ENCODE measurements around the gene TSPYL6.

Gene TSPYL6

GRCh38 chr2:54289917-54290316 lies 33.9 kb upstream of the TSPYL6 start:
- intact Hi-C loops (cut with DNase I; ENCODE audit: low total_unique reads), result no loop called here
- Histone ChIP-seq H3K9me3 (no peaks in the 10 kb centered on the region), H3K27ac (peak overlapping the region in 1 of 2 donors; percentile 15), H3K27me3 (no peaks in the 10 kb centered on the region), H3K36me3 (no peaks in the 10 kb centered on the region), H3K4me3 (peak overlapping the region in 1 of 2 donors; percentile 13), H3K4me1 (no peaks in the 10 kb centered on the region)
- TF ChIP-seq CTCF (IDR thresholded peaks at IDR 0.05), result no peak
- no peak for DNase-seq

GRCh38 chr2:54287532-54287931 lies 31.5 kb upstream of the TSPYL6 start:
- Histone ChIP-seq H3K4me3 (no peak overlapping the region), H3K9me3 (no peaks in the 10 kb centered on the region), H3K27ac (no peak overlapping the region), H3K4me1 (peaks cover 0 to under 1% (median 0%) of the 10 kb centered on the region in 4 donors), H3K36me3 (no peaks in the 10 kb centered on the region), H3K27me3 (no peaks in the 10 kb centered on the region)
- intact Hi-C loops (cut with DNase I; ENCODE audit: low total_unique reads), result no loop called here
- peak in 1 of 2 donors; percentile 44 for DNase-seq
- no peak for TF ChIP-seq CTCF (IDR thresholded peaks at IDR 0.05)

- H3K36me3 ChIP-seq, result no peaks in the 10 kb centered on the region
- no peak overlapping the region for H3K27ac ChIP-seq
- H3K4me1 ChIP-seq, result peaks cover 0 to 5% (median 0%) of the 10 kb centered on the region in 4 donors
- H3K27me3 ChIP-seq, result no peaks in the 10 kb centered on the region
- no peak overlapping the region for H3K4me3 ChIP-seq
- intact Hi-C loops (cut with DNase I; ENCODE audit: low total_unique reads), result no loop called here
- DNase-seq, result no peak
- TF ChIP-seq CTCF (IDR thresholded peaks at IDR 0.05), result no peak
- H3K9me3 ChIP-seq, result no peaks in the 10 kb centered on the region
These were observed 29.4 kb upstream of the TSPYL6 start for GRCh38 chr2:54285451-54285850.

GRCh38 chr2:54284826-54285225 lies 28.8 kb upstream of the TSPYL6 start:
- no peak for TF ChIP-seq CTCF (IDR thresholded peaks at IDR 0.05)
- H3K9me3 ChIP-seq, result no peaks in the 10 kb centered on the region
- H3K4me1 ChIP-seq, result peaks cover 0 to 5% (median 0%) of the 10 kb centered on the region in 4 donors
- intact Hi-C loops (cut with DNase I; ENCODE audit: low total_unique reads), result no loop called here
- no peaks in the 10 kb centered on the region for H3K36me3 ChIP-seq
- no peaks in the 10 kb centered on the region for H3K27me3 ChIP-seq
- H3K27ac ChIP-seq, result no peak overlapping the region
- no peak overlapping the region for H3K4me3 ChIP-seq
- DNase-seq, result no peak

- peaks cover 0 to 5% (median 0%) of the 10 kb centered on the region in 4 donors for H3K4me1 ChIP-seq
- H3K27ac ChIP-seq, result no peak overlapping the region
- H3K9me3 ChIP-seq, result no peaks in the 10 kb centered on the region
- DNase-seq, result no peak
- H3K4me3 ChIP-seq, result no peak overlapping the region
- no peaks in the 10 kb centered on the region for H3K27me3 ChIP-seq
- no peaks in the 10 kb centered on the region for H3K36me3 ChIP-seq
- intact Hi-C loops (cut with DNase I; ENCODE audit: low total_unique reads), result no loop called here
- TF ChIP-seq CTCF (IDR thresholded peaks at IDR 0.05), result no peak
These were observed 23.4 kb upstream of the TSPYL6 start for GRCh38 chr2:54279385-54279784.

- intact Hi-C loops (cut with DNase I; ENCODE audit: low total_unique reads), result no loop called here
- Histone ChIP-seq H3K9me3 (no peaks in the 10 kb centered on the region), H3K27me3 (no peaks in the 10 kb centered on the region), H3K27ac (no peak overlapping the region), H3K4me3 (no peak overlapping the region), H3K4me1 (no peaks in the 10 kb centered on the region), H3K36me3 (no peaks in the 10 kb centered on the region)
- no peak for TF ChIP-seq CTCF (IDR thresholded peaks at IDR 0.05)
- DNase-seq, result no peak
These were observed 19.5 kb upstream of the TSPYL6 start for GRCh38 chr2:54275541-54275940.

Measured in tibial artery (tissue), 4 donors.